ENCODE results near the gene SLC39A1.
"Not testable (repeated sequence)": the region's sequence is repeated elsewhere in the genome, so short reads cannot be mapped to it uniquely, and the experiment has no call there.

SLC39A1 gene

DNA sequence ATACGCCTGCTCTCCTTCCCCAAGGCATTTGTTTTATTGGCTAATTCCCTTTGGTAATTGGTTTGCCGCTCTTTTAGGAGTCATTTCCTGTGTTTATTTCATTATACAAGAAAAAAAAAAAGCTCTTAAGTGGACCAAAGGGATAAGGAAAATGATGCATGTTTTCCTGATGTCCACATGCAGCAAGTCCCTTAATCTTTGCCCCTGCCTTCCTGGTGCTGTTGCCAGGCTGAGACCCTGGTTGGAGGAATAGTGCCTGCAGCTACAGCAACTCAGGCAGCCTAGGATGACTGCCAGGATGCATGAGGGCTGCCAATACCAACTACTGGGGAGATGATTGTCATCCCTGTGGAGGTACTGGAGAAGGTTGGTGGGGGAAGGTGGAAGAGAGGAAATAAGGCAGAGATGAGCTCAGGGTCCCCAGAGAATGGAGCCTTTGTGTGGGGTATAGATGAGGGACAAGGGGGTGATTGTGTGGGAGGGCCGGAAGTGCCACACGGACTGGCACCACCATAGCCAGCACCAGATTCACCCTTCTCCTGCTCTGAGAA is 34.5 kb downstream of the SLC39A1 start:
- no peak for DNase-seq

DNA sequence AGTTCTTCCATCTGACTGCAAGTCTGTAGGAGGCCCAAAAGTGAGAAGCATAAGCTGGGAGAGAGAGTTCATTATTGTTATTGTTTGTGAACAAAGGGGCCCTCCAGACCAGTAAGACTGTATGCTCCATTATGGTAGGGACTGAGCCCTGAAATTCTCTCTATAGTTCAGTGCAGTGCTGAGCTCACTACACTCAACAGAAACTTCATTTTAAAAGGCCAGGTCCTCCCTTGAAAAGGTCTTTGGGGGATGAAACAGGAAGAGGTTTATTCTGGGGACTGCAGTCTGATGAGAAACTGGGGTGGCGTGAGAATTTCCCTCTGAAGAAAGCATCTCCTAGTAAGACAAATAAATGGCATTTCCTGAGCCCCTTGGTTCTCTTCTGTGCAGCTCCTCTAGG is 35.1 kb downstream of the SLC39A1 start:
- no peak for DNase-seq

DNA sequence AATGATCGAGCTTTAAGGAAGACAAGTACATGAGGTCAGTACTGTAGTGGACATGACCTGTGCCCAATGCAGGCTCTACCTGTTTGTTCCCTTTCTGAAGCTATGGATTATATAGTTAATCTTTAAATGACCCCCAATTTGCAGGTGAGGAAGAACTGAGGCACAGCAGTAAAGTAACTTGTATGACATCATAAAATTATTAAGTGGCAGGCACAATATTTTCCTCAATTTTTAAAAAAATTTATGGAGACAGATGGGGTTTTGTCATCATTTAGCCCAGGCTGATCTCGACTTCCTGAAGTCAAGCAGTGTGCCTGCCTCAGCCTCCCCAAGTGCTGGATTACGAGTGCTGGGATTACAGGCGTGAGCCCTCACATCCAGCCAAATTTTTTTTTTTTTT is 36.9 kb downstream of the SLC39A1 start:
- no peak for DNase-seq

DNA sequence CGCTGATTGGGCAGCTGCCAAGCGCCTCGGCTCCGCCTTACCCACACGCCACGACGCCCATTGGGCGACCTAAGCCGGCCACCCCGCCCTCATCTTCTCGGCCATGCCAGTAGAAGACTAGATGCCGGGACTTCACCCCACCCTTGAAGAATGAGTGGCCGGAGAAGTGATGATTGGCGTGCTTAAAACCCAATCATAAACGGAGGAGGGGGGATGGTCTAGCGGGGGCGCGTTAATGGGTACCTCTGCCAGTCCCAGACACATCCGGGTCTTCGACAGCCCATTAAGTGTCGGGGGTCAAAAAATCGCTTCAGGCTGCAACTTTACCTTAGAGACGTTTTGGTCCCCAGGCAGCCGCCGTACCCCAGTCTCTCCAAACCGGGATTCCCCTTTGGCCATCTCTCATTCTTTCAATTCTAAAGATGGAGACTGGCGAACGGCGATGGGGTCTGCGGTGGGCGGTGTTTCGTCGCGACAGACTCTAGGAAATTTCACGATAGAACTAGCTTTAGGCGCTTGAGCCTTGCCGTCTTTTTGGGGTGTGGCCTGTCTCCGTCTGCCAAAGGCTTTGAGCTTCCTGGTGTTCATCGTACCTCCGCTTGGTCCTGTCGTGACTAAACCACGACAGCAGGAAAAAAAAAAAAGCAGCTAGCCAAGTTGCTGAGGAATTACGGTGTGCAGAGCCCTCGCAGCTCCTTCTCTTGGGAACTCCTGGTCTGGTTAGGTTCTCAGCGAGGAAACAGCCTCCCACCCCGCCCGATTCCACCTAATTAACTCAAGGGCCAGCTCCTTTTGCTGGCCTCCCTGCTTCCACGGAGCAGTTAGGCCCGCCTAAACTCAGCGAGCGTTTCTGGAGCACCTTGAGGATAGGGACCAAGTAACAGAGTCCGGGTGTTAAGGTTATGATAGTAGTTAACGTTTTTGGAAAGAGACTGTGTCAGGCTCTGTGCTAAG is 40.1 kb downstream of the SLC39A1 start, which contains the start of gene GATAD2B:
GATAD2B (minus strand) TSS at position 1 of the 954 bp plus-strand sequence. CDS start 94,625 bp downstream, outside the sequence.
- DNase-seq: peak; percentile 97

DNA sequence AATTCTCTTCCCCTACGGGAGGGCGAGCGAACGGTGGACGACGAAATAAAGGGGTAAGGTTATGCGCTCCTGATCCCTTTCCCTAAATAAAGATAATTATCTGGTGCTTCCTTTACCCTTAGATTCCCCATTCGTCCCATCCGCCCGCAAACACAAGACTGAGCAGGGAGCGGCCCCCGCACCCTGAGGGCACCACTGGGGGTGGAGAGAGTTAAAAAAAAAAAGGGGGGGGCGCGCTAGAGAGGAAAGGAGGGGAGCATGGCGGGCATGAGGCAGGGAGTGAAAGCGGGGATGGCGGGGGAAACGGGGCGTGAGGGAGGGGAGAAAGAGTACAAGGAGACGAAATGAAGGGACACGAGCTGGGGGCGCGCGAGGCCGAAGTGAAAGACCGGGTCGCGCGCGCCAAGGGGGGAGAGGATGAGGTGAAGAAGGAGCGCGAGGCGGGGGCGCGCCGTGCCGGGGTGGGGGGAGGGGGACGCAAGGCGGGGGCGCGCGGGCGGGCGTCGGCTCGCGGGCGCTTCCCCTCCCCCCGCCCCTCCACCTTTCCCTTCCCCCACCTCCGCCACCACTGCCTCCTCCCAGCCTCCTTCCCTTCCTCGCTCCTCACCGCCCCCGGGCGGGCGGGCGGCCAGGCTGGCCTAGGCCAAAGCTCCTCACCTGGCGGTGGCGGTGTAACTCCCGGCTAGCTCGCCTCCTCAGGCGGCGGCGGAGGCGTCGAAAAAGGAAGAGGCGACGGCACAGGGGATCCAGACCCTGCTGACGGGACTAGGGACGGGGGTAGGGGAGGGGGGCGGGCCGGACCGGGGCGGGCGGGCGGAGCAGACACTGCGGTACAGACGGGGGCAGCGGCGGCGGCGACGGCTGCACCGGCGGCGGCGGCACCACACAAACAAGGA is 41.0 kb downstream of the SLC39A1 start:
- DNase-seq: no peak

DNA sequence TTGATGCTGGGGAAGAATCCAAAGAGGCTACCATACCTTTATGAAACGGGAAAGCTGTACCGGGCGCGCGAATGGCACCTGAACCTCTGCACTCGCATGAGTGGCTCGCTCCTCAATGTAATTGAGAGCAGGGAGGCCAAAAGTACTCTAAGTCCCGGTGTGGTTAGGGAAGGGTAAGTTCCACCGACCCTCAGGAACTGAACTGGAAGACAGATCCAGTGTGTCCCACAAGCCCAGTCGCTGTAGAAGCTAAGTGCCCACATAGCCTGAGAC is 41.6 kb downstream of the SLC39A1 start:
- DNase-seq: no peak

DNA sequence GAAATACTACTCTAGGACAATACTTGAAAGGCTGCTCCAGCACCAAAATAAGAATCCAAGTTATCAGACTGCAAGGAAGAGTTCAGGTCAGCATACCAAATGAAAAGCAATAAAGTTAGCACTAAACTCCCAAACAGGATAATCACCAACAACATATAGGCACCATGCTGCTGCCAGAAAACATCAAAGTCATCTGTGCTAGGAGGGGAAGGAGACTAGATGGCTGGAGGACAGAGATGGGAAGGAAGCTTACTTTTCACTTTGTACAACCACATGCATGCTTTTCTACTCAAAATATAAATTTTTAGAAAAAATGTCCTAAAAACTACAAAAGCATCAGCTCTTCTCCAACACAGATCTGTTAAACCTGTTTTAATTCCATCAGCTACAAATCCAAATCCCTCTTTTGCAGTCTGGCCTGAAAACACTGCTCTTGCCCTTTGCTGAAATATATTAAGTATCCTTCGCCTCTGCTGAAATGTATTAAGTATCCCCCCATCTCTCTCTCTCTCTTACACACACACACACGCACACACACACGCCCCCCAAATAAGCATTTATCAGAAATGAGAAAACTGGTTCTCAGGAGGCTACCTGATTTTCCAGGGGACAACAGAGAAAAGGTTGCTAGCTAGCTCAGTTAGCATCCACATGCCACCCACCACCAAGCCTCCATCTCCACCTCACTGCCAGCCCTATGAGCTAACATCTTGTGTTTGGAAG is 42.1 kb downstream of the SLC39A1 start:
- DNase-seq: no peak

DNA sequence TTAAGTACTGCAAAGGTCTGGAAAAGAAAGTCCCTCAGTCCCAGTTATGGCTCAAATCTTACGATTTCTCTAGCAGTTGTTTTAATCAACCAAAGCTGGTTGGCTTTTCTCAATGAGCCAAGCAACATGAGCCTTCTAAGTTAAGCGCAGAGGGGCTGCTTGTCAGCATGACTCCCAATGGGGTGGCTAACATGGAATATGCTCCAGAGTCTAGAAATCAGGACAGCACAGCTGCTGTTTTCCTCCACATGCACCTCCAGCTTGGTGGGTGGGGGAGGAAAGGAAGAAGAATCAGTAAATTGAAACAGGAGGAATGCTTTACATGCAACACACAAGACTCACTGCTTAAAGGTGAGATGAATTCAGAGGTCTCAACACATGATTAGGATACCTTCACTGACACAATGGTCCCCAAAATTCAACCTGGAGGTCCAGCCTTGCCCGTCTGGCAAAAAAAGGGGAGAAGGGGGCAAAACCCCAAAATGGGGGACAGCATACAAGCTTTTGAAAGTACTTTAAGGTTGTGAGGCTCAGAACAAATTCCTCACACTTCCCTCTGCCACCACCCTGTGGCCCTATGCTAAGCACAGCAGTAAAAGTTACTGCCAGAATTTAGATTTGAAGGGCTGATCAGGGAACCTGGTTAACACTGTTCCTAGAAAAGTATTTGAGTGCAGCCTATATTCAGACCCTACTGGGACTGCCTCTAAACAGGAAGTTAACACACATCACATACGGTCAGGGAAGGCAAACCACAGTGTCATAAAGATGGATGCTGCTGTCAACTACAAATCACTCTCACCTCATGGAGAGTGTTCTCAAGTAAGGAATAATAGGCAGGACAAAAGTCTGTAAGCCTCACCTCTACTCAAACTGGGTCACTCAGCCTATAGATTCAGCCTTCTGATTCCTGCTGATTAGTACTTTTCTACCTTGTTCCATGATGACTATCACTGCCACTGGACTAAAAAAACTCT is 43.2 kb downstream of the SLC39A1 start:
- no peak for DNase-seq

DNA sequence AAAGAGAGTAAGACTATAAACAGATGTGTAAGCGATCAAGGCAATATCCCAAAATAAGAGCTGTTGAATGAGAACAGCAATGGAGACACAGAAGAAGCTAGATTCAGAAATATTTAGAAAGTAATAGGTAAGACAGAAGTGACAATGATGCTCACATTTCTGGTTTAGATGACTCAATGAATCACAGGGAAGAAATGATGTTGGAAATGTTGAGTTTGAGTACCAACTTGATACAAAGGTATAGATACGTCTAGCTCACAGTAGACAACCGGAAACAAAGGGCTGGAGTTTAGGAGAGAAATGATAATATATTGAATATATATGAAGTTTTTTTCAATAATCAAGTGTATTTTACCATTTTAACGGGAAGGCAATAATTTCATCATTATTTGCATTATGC is 47.0 kb downstream of the SLC39A1 start:
- no peak for DNase-seq

DNA sequence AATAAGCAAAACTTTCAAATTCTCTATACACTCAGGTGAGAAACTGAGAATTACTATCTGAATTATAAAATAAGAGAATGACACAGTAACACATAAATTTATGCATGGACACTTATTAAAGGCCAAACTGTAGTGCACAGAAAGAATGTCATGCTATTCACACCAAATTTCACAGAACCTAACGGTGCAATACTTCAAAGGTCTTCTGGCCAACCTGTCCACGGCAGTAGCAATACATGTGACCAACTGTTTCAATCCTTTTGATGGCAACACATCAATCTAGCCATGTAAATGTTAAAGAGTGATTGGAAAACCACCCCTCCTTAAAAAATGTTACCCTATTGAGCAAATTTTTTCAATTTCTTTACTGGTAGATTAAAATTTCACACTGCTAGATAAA is 51.0 kb downstream of the SLC39A1 start:
- no peak for DNase-seq

DNA sequence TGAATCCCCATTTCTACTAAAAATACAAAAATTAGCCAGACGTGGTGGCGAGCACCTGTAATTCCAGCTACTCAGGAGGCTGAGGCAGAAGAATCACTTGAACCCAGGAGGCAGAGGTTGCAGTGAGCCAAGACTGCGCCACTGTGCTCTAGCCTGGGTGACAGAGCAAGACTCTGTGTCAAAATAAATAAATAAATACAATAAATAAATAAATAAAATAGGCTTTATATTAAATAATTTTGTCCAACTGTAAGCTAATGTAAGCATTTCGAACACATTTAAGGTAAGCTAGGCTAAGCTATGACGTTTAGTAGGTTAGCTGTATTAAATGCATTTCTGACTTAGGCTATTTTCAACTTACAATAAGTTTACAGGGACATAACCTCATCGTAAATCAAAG is 52.8 kb downstream of the SLC39A1 start:
- not testable (repeated sequence) for DNase-seq
